ENCODE results near the gene NLGN3. TPM values are rescaled to one million over a fixed set of nuclear protein-coding genes. Genes with fewer than 3 reads are reported as not detected.

The NLGN3 gene
- total and polyA plus RNA-seq, 2 donors (not counting 3 experiments of a cell fraction or from before 2014, with no cell fraction given): 0.37 to 0.40 TPM

DNA sequence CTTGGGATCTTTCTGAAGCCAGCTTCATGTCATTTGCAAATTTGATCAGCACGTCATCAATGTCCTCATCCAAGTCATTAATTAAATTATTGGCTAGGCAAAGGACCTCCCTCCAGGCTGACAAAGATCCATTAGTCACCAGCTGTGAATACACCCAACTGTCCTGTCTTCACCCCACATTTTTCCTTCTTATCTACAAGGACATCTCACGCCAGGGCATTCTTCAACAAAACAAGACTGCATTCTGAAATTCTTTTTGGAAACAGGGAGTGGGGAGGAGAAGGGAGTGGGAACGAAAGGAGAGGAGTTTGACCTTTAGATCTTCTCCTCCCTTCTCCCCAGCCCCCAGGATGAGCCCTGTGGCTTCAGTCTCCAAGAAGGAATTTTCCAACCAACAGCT lies 32.7 kb downstream of the NLGN3 start:
- dilution Hi-C loops (cut with MboI; ENCODE audit: extremely low pct_ligation_motif_present, low sequenced_read_pairs): no loop called here
- H3K36me3 ChIP-seq (ENCODE audit: control insufficient read depth in 2 of 2, extremely low read depth in 1 of 2, insufficient read depth in 2 of 2, low read length in 2 of 2): no peaks in the 10 kb centered on the region
- ChIA-PET CTCF (interaction anchor here (1.4 kb wide), 1 partner anchor 178 kb away, joined by 3 read pairs; no protein-coding TSS in a partner anchor), POLR2A (no interaction called here)
- intact Hi-C loops (cut with micrococcal nuclease): no loop called here
- BruUV-seq (replicated peaks): no TSS peak
- DNase-seq (ENCODE audit: low read depth, low spot score) (no peak), FAIRE-seq (no peak)
- H3K9ac ChIP-seq (replicated peaks; ENCODE audit: extremely low read depth, insufficient read depth, low read length): no peak overlapping the region
- H3K4me3 ChIP-seq (replicated peaks in 1 of 3; ENCODE audit: insufficient read depth in 1 of 3, low read depth in 1 of 3, low read length in 3 of 3): no peak overlapping the region
- no peaks in the 10 kb centered on the region for H4K20me1 ChIP-seq (replicated peaks; ENCODE audit: control insufficient read depth, extremely low read depth, insufficient read depth, low read length)
- H3K9me1 ChIP-seq (replicated peaks; ENCODE audit: control insufficient read depth, extremely low read depth, insufficient read depth, low read length): no peaks in the 10 kb centered on the region
- H3K4me1 ChIP-seq (ENCODE audit: control insufficient read depth, extremely low read depth, insufficient read depth, low read length): peaks cover 7% of the 10 kb centered on the region
- H3K4me2 ChIP-seq (ENCODE audit: insufficient read depth, low read length): no peak overlapping the region
- no peaks in the 10 kb centered on the region for H3K27me3 ChIP-seq (ENCODE audit: control insufficient read depth in 2 of 2, insufficient read depth in 2 of 2, low read length in 2 of 2)
- no peaks in the 10 kb centered on the region for H3K79me2 ChIP-seq (ENCODE audit: control insufficient read depth, insufficient read depth, low read length)
- no peak overlapping the region for H2AFZ ChIP-seq (ENCODE audit: low read depth, low read length)
- H3K9me3 ChIP-seq (replicated peaks; ENCODE audit: control insufficient read depth, insufficient read depth, low read length): no peaks in the 10 kb centered on the region
- TF ChIP-seq, protein P1, sequence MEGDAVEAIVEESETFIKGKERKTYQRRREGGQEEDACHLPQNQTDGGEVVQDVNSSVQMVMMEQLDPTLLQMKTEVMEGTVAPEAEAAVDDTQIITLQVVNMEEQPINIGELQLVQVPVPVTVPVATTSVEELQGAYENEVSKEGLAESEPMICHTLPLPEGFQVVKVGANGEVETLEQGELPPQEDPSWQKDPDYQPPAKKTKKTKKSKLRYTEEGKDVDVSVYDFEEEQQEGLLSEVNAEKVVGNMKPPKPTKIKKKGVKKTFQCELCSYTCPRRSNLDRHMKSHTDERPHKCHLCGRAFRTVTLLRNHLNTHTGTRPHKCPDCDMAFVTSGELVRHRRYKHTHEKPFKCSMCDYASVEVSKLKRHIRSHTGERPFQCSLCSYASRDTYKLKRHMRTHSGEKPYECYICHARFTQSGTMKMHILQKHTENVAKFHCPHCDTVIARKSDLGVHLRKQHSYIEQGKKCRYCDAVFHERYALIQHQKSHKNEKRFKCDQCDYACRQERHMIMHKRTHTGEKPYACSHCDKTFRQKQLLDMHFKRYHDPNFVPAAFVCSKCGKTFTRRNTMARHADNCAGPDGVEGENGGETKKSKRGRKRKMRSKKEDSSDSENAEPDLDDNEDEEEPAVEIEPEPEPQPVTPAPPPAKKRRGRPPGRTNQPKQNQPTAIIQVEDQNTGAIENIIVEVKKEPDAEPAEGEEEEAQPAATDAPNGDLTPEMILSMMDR (IDR thresholded peaks at IDR 0.05; ENCODE audit: extremely low read depth in 1 of 2, insufficient read depth in 1 of 2, low read depth in 1 of 2, low read length in 2 of 2): no peak
- TF ChIP-seq, protein P2, sequence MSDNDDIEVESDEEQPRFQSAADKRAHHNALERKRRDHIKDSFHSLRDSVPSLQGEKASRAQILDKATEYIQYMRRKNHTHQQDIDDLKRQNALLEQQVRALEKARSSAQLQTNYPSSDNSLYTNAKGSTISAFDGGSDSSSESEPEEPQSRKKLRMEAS (IDR thresholded peaks at IDR 0.05; ENCODE audit: insufficient read depth, insufficient read length): no peak
- TF ChIP-seq EZH2 (IDR thresholded peaks at IDR 0.05; ENCODE audit: borderline replicate concordance, low read depth, low read length, severe bottlenecking): no peak
- no peak for TF ChIP-seq FOS (IDR thresholded peaks at IDR 0.05; ENCODE audit: borderline replicate concordance, insufficient read depth, low read length)
- TF ChIP-seq POLR2AphosphoS5 (IDR thresholded peaks at IDR 0.05; ENCODE audit: insufficient read depth, low read depth, low read length): no peak
- no peak for TF ChIP-seq POLR2A (IDR thresholded peaks at IDR 0.05; ENCODE audit: low read depth, low read length)
- no peak for TF ChIP-seq MYC (IDR thresholded peaks at IDR 0.05; ENCODE audit: low read depth, low read length)
- TF ChIP-seq JUN (IDR thresholded peaks at IDR 0.05; ENCODE audit: borderline replicate concordance, insufficient read depth, insufficient read length, low read depth): no peak
- no peak for TF ChIP-seq GATA2 (IDR thresholded peaks at IDR 0.05; ENCODE audit: insufficient read depth, insufficient read length, low read depth, low read length)
- no peak overlapping the region for H3K27ac ChIP-seq (ENCODE audit: insufficient read depth, low read depth, low read length)
